HL-60 (cell line): ENCODE measurements around the gene AP3D1.

Experiments used
- GABPA ChIP-seq: IDR thresholded peaks from 2 replicates; pipeline ENCODE4 v1.6.1; 2012; ENCODE audit warnings: low read depth
- POLR2AphosphoS5 ChIP-seq: IDR thresholded peaks from 2 replicates; pipeline ENCODE4 v1.6.1; 2012; ENCODE audit warnings: low read depth
- SPI1 ChIP-seq: IDR thresholded peaks from 2 replicates; pipeline ENCODE4 v1.6.1; 2012; ENCODE audit warnings: low read depth, mild to moderate bottlenecking, borderline replicate concordance
- TF ChIP-seq, protein P1 (sequence below): IDR thresholded peaks from one replicate; pipeline ENCODE4 v1.5.1; 2011; ENCODE audit warnings: low read length, control low read depth, inconsistent platforms; ENCODE audit not compliant: insufficient read depth
- TF ChIP-seq, protein P2 (sequence below): IDR thresholded peaks from 2 replicates; pipeline ENCODE4 v1.6.1; 2012; ENCODE audit warnings: low read depth; ENCODE audit not compliant: insufficient replicate concordance

DNA sequence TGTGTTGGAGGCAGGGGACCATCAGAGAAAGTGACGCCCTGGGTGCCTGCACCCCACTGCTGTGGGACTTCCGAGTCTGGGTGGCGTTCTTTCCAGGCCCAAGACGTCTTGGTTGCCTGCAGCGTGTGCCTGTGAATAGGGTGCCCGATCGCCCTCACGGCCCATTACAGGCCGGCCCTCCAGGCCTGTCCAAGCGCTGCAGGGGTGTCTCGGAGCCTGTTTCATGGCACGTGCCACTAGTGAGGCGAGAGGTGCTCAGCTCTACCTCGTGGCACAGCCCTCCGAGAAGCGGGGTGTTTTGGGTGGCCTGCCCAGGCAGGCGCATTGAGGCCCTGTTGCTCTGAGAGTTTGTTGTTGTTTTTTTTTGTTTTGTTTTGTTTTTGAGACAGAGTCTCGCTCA is 42.4 kb upstream of the AP3D1 start:
- TF ChIP-seq POLR2AphosphoS5, result no peak
- TF ChIP-seq, protein P1, sequence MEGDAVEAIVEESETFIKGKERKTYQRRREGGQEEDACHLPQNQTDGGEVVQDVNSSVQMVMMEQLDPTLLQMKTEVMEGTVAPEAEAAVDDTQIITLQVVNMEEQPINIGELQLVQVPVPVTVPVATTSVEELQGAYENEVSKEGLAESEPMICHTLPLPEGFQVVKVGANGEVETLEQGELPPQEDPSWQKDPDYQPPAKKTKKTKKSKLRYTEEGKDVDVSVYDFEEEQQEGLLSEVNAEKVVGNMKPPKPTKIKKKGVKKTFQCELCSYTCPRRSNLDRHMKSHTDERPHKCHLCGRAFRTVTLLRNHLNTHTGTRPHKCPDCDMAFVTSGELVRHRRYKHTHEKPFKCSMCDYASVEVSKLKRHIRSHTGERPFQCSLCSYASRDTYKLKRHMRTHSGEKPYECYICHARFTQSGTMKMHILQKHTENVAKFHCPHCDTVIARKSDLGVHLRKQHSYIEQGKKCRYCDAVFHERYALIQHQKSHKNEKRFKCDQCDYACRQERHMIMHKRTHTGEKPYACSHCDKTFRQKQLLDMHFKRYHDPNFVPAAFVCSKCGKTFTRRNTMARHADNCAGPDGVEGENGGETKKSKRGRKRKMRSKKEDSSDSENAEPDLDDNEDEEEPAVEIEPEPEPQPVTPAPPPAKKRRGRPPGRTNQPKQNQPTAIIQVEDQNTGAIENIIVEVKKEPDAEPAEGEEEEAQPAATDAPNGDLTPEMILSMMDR, result no peak
- TF ChIP-seq, protein P2, sequence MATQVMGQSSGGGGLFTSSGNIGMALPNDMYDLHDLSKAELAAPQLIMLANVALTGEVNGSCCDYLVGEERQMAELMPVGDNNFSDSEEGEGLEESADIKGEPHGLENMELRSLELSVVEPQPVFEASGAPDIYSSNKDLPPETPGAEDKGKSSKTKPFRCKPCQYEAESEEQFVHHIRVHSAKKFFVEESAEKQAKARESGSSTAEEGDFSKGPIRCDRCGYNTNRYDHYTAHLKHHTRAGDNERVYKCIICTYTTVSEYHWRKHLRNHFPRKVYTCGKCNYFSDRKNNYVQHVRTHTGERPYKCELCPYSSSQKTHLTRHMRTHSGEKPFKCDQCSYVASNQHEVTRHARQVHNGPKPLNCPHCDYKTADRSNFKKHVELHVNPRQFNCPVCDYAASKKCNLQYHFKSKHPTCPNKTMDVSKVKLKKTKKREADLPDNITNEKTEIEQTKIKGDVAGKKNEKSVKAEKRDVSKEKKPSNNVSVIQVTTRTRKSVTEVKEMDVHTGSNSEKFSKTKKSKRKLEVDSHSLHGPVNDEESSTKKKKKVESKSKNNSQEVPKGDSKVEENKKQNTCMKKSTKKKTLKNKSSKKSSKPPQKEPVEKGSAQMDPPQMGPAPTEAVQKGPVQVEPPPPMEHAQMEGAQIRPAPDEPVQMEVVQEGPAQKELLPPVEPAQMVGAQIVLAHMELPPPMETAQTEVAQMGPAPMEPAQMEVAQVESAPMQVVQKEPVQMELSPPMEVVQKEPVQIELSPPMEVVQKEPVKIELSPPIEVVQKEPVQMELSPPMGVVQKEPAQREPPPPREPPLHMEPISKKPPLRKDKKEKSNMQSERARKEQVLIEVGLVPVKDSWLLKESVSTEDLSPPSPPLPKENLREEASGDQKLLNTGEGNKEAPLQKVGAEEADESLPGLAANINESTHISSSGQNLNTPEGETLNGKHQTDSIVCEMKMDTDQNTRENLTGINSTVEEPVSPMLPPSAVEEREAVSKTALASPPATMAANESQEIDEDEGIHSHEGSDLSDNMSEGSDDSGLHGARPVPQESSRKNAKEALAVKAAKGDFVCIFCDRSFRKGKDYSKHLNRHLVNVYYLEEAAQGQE, result no peak
- TF ChIP-seq GABPA, result no peak
- no peak for TF ChIP-seq SPI1
